IMR-90 (cell line): ENCODE measurements around the gene TMEM74B. TPM values are rescaled to one million over a fixed set of nuclear protein-coding genes. Genes with fewer than 3 reads are reported as not detected.

Source experiments
- ATAC-seq: fragments of 200-7000 bp; cut with Tn5 transposase; 2 replicates; pipeline ENCODE4 v1.9.1; 2020; ENCODE audit warnings: low read depth, mild to moderate bottlenecking, moderate library complexity
- BruUV-seq: library from RNA; stranded (reverse); fragments of 400-500 nt; replicated peaks from 2 replicates; lab custom pipeline; 2021; lab: Mats Ljungman, UMichigan
- CTCF ChIA-PET: fragments of 300-600 bp; formaldehyde crosslinking; extraction: SDS; loops from one replicate; lab custom pipeline; 2021; ENCODE audit warnings: antibody characterized with exemption; lab: Yijun Ruan, JAX
- POLR2A ChIA-PET: fragments of 300-600 bp; sonication (Branson Sonifier 250); formaldehyde crosslinking; loops from one replicate; lab custom pipeline; 2022; ENCODE audit warnings: antibody characterized with exemption; ENCODE audit not compliant: unreplicated experiment; lab: Charles Lee
- DNase-seq: peaks from one replicate; pipeline ENCODE4 v3.0.0; 2013
- H2AFZ ChIP-seq: replicated peaks from 2 replicates; pipeline ENCODE3; 2013; ENCODE audit warnings: low read length, mild to moderate bottlenecking; ENCODE audit not compliant: poor library complexity
- H2AK5ac ChIP-seq: 2 replicates; pipeline ENCODE4 v1.6.1; 2013; ENCODE audit warnings: low read depth, low read length, inconsistent platforms
- H2AK9ac ChIP-seq: replicated peaks from 2 replicates; pipeline ENCODE3; 2013; ENCODE audit warnings: mild to moderate bottlenecking, low read depth, low read length, moderate library complexity; ENCODE audit not compliant: poor library complexity
- H2BK120ac ChIP-seq: 2 replicates; pipeline ENCODE4 v1.6.1; 2013; ENCODE audit warnings: low read depth, low read length, inconsistent platforms
- H2BK15ac ChIP-seq: 3 replicates; pipeline ENCODE4 v1.6.1; 2013; ENCODE audit warnings: low read depth, low read length, inconsistent platforms
- H2BK20ac ChIP-seq: 2 replicates; pipeline ENCODE4 v1.6.1; 2013; ENCODE audit warnings: low read depth, mild to moderate bottlenecking, inconsistent platforms, low read length, moderate library complexity
- H2BK5ac ChIP-seq: 2 replicates; pipeline ENCODE4 v1.6.1; 2013; ENCODE audit warnings: mild to moderate bottlenecking, low read depth, low read length, inconsistent platforms; ENCODE audit not compliant: poor library complexity, severe bottlenecking
- H3K14ac ChIP-seq: replicated peaks from 2 replicates; pipeline ENCODE4 v1.6.1; 2013; ENCODE audit warnings: low read depth, low read length, inconsistent platforms
- H3K18ac ChIP-seq: 2 replicates; pipeline ENCODE4 v1.6.1; 2013; ENCODE audit warnings: low read depth, low read length, control low read depth
- H3K23ac ChIP-seq: 2 replicates; pipeline ENCODE4 v1.6.1; 2013; ENCODE audit warnings: low read depth, low read length, inconsistent platforms
- H3K27ac ChIP-seq: 2 replicates; pipeline ENCODE4 v1.5.1; 2013; ENCODE audit warnings: mild to moderate bottlenecking, control low read depth, low read length; ENCODE audit not compliant: insufficient read depth
- H3K27me3 ChIP-seq: 2 replicates; pipeline ENCODE4 v1.6.1; 2013; ENCODE audit warnings: low read length; ENCODE audit not compliant: control insufficient read depth, insufficient read depth
- H3K36me3 ChIP-seq: 2 replicates; pipeline ENCODE4 v1.6.1; 2013; ENCODE audit warnings: low read length, mixed read lengths; ENCODE audit not compliant: control insufficient read depth, insufficient read depth
- H3K4ac ChIP-seq: 2 replicates; pipeline ENCODE4 v1.6.1; 2013; ENCODE audit warnings: low read depth, low read length, inconsistent platforms
- H3K4me1 ChIP-seq: 2 replicates; pipeline ENCODE4 v1.6.1; 2013; ENCODE audit warnings: low read length, mixed read lengths; ENCODE audit not compliant: control insufficient read depth, insufficient read depth
- H3K4me2 ChIP-seq: 2 replicates; pipeline ENCODE4 v1.6.1; 2013; ENCODE audit warnings: low read depth, mild to moderate bottlenecking, control low read depth, low read length, moderate library complexity
- H3K4me3 ChIP-seq: 2 replicates; pipeline ENCODE4 v1.5.1; 2013; ENCODE audit warnings: low read depth, mild to moderate bottlenecking, control low read depth, low read length, moderate library complexity; ENCODE audit not compliant: insufficient read depth
- H3K56ac ChIP-seq: 2 replicates; pipeline ENCODE4 v1.6.1; 2013; ENCODE audit warnings: low read length, inconsistent platforms; ENCODE audit not compliant: insufficient read depth; ENCODE audit errors: extremely low read depth
- H3K79me1 ChIP-seq, 2 experiments: 2 replicates each; pipeline ENCODE4 v1.6.1; 2013; ENCODE audit warnings: low read length in 2 of 2, inconsistent platforms in 1 of 2, low read depth in 1 of 2
- H3K9ac ChIP-seq: 2 replicates; pipeline ENCODE4 v1.6.1; 2013; ENCODE audit warnings: low read depth, low read length, control low read depth
- H3K9me1 ChIP-seq: 2 replicates; pipeline ENCODE4 v1.6.1; 2013; ENCODE audit warnings: low read length, inconsistent platforms; ENCODE audit not compliant: insufficient read depth
- H3K9me3 ChIP-seq: 2 replicates; pipeline ENCODE4 v1.6.1; 2013; ENCODE audit warnings: low read length; ENCODE audit not compliant: control insufficient read depth, insufficient read depth
- H4K20me1 ChIP-seq: 2 replicates; pipeline ENCODE4 v1.6.1; 2013; ENCODE audit warnings: low read length, inconsistent platforms; ENCODE audit not compliant: insufficient read depth
- H4K5ac ChIP-seq: 2 replicates; pipeline ENCODE4 v1.6.1; 2013; ENCODE audit warnings: mild to moderate bottlenecking, low read depth, low read length, control low read depth
- H4K8ac ChIP-seq, 2 experiments: 2 replicates each; pipeline ENCODE4 v1.6.1; 2013; ENCODE audit warnings: low read depth in 2 of 2, low read length in 2 of 2, control low read depth in 1 of 2, inconsistent platforms in 1 of 2
- H4K91ac ChIP-seq: 2 replicates; pipeline ENCODE4 v1.6.1; 2013; ENCODE audit warnings: low read depth, low read length, inconsistent platforms; ENCODE audit not compliant: insufficient read depth
- BHLHE40 ChIP-seq: fragments of 150-350 bp; IDR thresholded peaks from 2 replicates; pipeline ENCODE4 v1.6.1; 2016; ENCODE audit warnings: mild to moderate bottlenecking, low read depth, low read length
- CEBPB ChIP-seq: IDR thresholded peaks from 2 replicates; pipeline ENCODE4 v1.6.1; 2012; ENCODE audit warnings: low read depth, low read length, improper control_type of control experiment
- CHD1 ChIP-seq: IDR thresholded peaks from 2 replicates; pipeline ENCODE4 v1.6.1; 2012; ENCODE audit warnings: low read depth, low read length, improper control_type of control experiment
- CTCF ChIP-seq: conservative IDR thresholded peaks from 2 replicates; pipeline ENCODE4 v1.5.1; 2012; ENCODE audit warnings: mild to moderate bottlenecking, low read depth, low read length, improper control_type of control experiment
- ELK1 ChIP-seq: fragments of 150-350 bp; IDR thresholded peaks from 2 replicates; pipeline ENCODE4 v1.6.1; 2016; ENCODE audit warnings: low read depth, mild to moderate bottlenecking, low read length, moderate library complexity, borderline replicate concordance
- FOS ChIP-seq: fragments of 150-350 bp; IDR thresholded peaks from 2 replicates; pipeline ENCODE4 v1.6.1; 2016; ENCODE audit warnings: low read depth, low read length
- MAFK ChIP-seq: IDR thresholded peaks from 2 replicates; pipeline ENCODE4 v1.6.1; 2012; ENCODE audit warnings: low read depth, low read length, improper control_type of control experiment
- MAZ ChIP-seq: IDR thresholded peaks from 2 replicates; pipeline ENCODE4 v1.6.1; 2012; ENCODE audit warnings: low read depth, mild to moderate bottlenecking, low read length, improper control_type of control experiment, moderate library complexity, borderline replicate concordance
- MXI1 ChIP-seq: IDR thresholded peaks from 2 replicates; pipeline ENCODE4 v1.6.1; 2012; ENCODE audit warnings: low read depth, mild to moderate bottlenecking, low read length, moderate library complexity, borderline replicate concordance
- NFE2L2 ChIP-seq: fragments of 150-350 bp; IDR thresholded peaks from 2 replicates; pipeline ENCODE4 v1.6.1; 2016; ENCODE audit warnings: low read depth, mild to moderate bottlenecking, low read length
- POLR2A ChIP-seq: IDR thresholded peaks from 2 replicates; pipeline ENCODE4 v1.6.1; 2012; ENCODE audit warnings: mild to moderate bottlenecking, low read depth, low read length
- RAD21 ChIP-seq: IDR thresholded peaks from 2 replicates; pipeline ENCODE4 v1.6.1; 2012; ENCODE audit warnings: low read length, improper control_type of control experiment
- RCOR1 ChIP-seq: IDR thresholded peaks from 2 replicates; pipeline ENCODE4 v1.6.1; 2012; ENCODE audit warnings: mild to moderate bottlenecking, low read length, improper control_type of control experiment; ENCODE audit not compliant: insufficient replicate concordance
- RFX5 ChIP-seq: IDR thresholded peaks from 2 replicates; pipeline ENCODE4 v1.8.0; 2012; ENCODE audit warnings: low read depth, mild to moderate bottlenecking, low read length, moderate library complexity
- SMC3 ChIP-seq: fragments of 150-350 bp; IDR thresholded peaks from 2 replicates; pipeline ENCODE4 v1.6.1; 2016; ENCODE audit warnings: low read depth, mild to moderate bottlenecking, antibody characterized with exemption, low read length, moderate library complexity
- USF2 ChIP-seq: fragments of 150-350 bp; IDR thresholded peaks from 2 replicates; pipeline ENCODE4 v1.6.1; 2017; ENCODE audit warnings: mild to moderate bottlenecking, antibody characterized with exemption, low read length, low read depth
- WGBS, 2 experiments: methylation state at CpG; one replicate each; pipeline versions ENCODE4 v1.1.5 to v1.1.7; 2013; ENCODE audit warnings: missing lambda C conversion rate in 2 of 2; ENCODE audit not compliant: insufficient read length in 1 of 2; ENCODE audit errors: extremely low coverage in 2 of 2; 5-methylcytosine and 5-hydroxymethylcytosine counted together
- dilution Hi-C: fragments of 300-500 bp; cut with HindIII; formaldehyde crosslinking; loops from one replicate; pipeline ENCODE4 v1.14.3; 2018; ENCODE audit warnings: low sequenced_read_pairs; ENCODE audit not compliant: unreplicated experiment
- in situ Hi-C: fragments of 300-500 bp; cut with MboI; formaldehyde crosslinking; loops from 3 replicates; pipeline ENCODE4 v1.14.3; 2019; ENCODE audit warnings: low sequenced_read_pairs, inconsistent platforms, mixed read lengths
- intact Hi-C: fragments of 100-400 bp; cut with micrococcal nuclease; formaldehyde crosslinking; loops from 2 replicates; pipeline ENCODE4 v1.10.0; 2022
- polyA plus RNA-seq, 3 experiments: library from polyadenylated mRNA; depleted of rRNA; stranded (reverse); fragments of >200 nt; gene quantifications; 2 replicates each; pipeline ENCODE4 v1.2.3, GENCODE V29; 2012; ENCODE audit warnings: low replicate concordance in 1 of 3
- total RNA-seq: library from RNA; depleted of rRNA; stranded (reverse); fragments of >200 nt; gene quantifications from 2 replicates; pipeline ENCODE4 v1.2.3, GENCODE V29; 2012

Gene TMEM74B
- total and polyA plus RNA-seq, 2 of the 4 experiments (the other 2 are of a cell fraction): 0.03 TPM; not detected in 1

- H3K56ac ChIP-seq: no peak overlapping the region
- no peak overlapping the region for H4K91ac ChIP-seq
- DNase-seq (peak; percentile 3), ATAC-seq (peak; percentile 38; the same call in 1 of the 2 replicates)
- ChIA-PET POLR2A (no interaction called here), CTCF (no interaction called here)
- no peaks in the 10 kb centered on the region for H4K20me1 ChIP-seq
- in situ Hi-C loops: no loop called here
- H3K79me1 ChIP-seq: no peaks in the 10 kb centered on the region
- intact Hi-C loops: no loop called here
- no TSS peak for BruUV-seq
- no peak overlapping the region for H2BK120ac ChIP-seq
- H2AK9ac ChIP-seq: no peak overlapping the region
- H2BK15ac ChIP-seq: no peak overlapping the region
- H2BK20ac ChIP-seq: no peak overlapping the region
- no peak overlapping the region for H3K27ac ChIP-seq
- no peak overlapping the region for H3K4me2 ChIP-seq
- no peak overlapping the region for H2BK5ac ChIP-seq
- dilution Hi-C loops: no loop called here
- no peaks in the 10 kb centered on the region for H3K4me1 ChIP-seq
- WGBS, 2 experiments: 97% methylated on average over 5 of the region's 5 CpGs; no CpG with 5 or more reads in 1 of the 2 experiments
- no peak overlapping the region for H3K14ac ChIP-seq
- H3K4ac ChIP-seq: no peak overlapping the region
- H3K23ac ChIP-seq: no peak overlapping the region
- H4K5ac ChIP-seq: no peak overlapping the region
- H3K9me1 ChIP-seq: peaks cover 9% of the 10 kb centered on the region; the same call in 1 of the 2 replicates
- H3K18ac ChIP-seq: no peak overlapping the region
- no peak overlapping the region for H4K8ac ChIP-seq
- H2AK5ac ChIP-seq: no peak overlapping the region
- H3K27me3 ChIP-seq: peaks cover 4% of the 10 kb centered on the region; the same call in 1 of the 2 replicates
- H3K36me3 ChIP-seq: peaks cover 2% of the 10 kb centered on the region; the same call in 1 of the 2 replicates
- H3K9me3 ChIP-seq: no peaks in the 10 kb centered on the region
- H2AFZ ChIP-seq: no peak overlapping the region
- no peak overlapping the region for H3K9ac ChIP-seq
- no peak for TF ChIP-seq RFX5
- TF ChIP-seq CEBPB: no peak
- no peak for TF ChIP-seq RCOR1
- no peak for TF ChIP-seq CHD1
- TF ChIP-seq ELK1: no peak
- no peak for TF ChIP-seq NFE2L2
- no peak for TF ChIP-seq MAZ
- no peak for TF ChIP-seq SMC3
- TF ChIP-seq BHLHE40: no peak
- no peak for TF ChIP-seq POLR2A
- no peak for TF ChIP-seq FOS
- no peak for TF ChIP-seq CTCF
- TF ChIP-seq USF2: no peak
- TF ChIP-seq RAD21: no peak
- no peak for TF ChIP-seq MXI1
- TF ChIP-seq MAFK: no peak
- H3K4me3 ChIP-seq: no peak overlapping the region
Measured at GRCh38 chr20:1177680-1178079, 7.1 kb downstream of the TMEM74B start.
